HG03439 (cell line): ENCODE measurements around the gene FGR.
A peak's percentile ranks its signal among the peaks of the same experiment; 100 is the strongest.

ENCODE experiments used
- ATAC-seq: cut with Tn5 transposase; IDR thresholded peaks from one replicate; pipeline ENCODE4 v1.9.1; 2021; ENCODE audit warnings: mild to moderate bottlenecking, moderate library complexity; ENCODE audit not compliant: unreplicated experiment

Gene FGR

DNA sequence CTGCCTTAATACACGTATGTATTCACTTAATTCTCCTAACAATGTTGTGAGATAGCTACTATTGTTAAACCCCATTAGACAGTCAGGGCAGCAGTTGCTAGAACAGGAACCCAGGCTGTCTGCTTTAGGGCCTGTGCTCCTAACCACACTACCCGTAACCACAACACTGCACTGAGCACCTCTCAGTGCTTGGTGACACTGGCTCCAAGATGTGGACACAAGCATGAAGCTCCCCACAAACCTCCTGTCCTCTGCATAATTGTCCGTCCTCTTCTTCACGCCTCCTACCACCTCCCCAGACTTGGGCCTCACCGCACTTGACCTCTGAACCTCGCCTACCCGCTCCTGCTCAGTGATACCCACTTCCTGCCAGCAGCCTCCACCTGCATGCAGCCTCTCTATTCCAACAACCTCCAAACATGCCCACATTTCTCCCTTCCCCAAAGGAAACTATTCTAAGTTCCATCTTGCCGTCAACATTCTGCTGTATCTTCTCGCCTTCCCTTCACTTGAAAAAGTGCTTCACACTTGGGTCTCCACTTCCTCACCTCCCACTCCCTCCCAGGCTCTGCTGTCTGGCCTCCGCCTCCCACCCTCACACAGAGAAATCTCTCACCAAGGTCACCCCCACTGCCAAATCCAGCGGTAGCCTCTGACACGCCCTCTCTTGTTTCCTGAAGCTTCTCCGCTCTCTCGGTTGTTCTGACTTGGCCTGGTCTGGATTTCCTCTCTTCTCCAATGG, 16.5 kb downstream of the FGR start:
- no peak for ATAC-seq

DNA sequence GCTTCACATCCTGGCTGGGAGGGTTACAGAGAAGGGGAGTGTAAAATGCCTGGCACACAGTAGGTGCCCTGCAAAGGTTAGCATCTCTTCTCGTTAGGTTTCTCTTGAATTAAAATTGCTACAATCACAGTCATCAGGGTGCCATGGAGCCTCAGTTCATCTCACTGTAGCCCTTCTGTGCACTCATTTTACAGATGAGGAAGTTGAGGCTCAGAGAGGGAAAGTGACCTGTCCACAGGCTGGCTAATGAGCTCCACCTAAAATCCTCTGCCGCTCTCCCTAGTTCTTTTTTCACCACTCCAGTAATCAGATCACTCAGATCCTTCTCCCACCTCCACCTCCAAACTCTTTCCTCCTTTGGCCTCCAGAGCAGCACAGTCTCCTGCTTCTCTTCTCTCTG, 17.6 kb downstream of the FGR start:
- no peak for ATAC-seq

DNA sequence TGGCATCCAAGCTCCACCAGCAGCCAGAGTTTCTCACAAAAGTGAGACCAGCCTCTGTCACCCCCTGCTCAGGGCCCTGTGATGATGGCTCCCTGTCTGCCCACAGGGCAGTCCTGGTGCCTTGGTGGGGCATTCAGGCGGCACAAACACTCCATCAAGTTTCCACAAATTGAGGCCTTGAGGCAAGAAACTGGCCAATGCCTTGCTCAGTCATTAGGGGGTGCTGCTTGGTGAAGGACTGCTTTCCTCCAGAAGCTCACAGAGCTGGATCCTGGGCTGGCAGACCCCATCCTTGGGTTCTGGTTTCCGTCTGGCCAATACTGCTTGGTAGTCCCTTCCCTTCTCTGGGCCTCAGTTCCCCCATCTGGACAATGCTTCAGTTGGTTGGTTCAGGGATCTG, 18.5 kb downstream of the FGR start:
- no peak for ATAC-seq

DNA sequence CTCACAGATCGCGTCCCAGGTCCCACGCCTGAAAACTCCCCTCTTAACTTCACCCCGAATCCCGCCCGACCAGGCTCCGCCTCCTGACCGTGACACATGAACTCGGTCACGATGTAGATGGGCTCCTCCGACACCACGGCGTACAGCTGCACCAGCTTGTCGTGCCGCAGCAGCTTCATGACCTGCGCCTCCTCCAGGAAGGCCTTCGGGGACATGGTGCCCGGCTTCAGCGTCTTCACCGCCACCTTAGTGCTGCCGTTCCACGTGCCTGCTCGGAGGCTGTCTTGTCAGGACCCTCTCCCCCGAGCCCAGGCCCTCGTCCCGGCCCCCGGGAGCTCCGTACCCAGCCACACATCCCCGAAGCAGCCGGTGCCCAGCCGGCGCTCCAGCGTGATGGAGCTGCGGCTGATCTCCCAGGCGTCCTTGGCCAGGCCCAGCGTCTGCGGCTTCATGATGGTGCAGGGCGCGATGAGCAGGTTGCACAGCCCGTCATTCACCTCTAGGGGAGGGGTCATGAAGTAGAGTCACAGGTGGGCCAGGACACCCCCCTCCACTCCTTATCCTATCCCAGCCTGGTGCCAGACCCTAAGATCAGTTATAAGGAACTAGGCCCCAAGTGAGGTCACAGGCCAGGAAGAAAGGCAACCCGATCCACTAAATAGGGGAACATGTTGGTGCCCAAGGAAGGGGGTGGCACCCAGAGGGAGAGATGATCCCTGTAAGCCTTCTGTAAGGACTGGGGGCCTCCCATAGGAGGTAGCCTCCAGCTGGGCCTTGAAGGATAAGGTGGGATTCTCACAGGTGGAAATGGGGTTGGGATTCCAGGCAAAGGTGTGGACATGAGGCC, 19.4 kb downstream of the FGR start:
- ATAC-seq = no peak

DNA sequence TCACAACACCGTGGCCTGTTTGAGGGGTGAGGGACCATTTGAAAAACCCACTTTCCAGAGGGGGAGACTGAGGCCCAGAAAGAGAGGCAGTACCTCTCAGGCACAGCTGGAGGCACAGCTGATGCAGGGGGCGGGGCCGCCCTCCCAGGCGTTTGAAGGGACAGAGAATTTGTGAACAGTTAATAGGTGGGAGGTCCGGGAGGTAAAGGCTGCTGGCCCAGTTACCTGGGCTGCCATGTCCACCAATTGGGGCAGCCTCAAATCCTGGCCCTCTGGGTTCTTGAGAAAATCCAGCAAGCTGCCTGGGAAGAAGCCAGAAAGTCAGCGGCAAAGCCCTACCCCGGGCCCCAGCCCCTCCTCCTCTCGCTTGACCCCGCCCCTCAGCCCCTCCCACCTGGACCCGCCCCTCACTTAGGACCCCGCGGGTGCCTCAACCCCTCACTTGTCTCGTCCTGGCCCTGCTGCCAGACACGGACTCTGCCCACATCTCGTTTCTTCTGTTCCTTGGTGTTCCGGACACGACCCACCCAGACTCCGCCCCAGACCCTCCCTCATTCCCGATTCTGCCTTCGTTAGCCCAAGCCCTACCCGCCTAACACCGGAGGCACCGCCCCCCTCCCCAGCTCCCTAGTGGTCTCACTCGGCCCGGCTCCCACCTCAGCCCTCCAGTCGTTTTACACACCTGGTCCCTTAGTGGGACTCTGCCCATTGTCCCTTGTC, 20.2 kb downstream of the FGR start:
- no peak for ATAC-seq

DNA sequence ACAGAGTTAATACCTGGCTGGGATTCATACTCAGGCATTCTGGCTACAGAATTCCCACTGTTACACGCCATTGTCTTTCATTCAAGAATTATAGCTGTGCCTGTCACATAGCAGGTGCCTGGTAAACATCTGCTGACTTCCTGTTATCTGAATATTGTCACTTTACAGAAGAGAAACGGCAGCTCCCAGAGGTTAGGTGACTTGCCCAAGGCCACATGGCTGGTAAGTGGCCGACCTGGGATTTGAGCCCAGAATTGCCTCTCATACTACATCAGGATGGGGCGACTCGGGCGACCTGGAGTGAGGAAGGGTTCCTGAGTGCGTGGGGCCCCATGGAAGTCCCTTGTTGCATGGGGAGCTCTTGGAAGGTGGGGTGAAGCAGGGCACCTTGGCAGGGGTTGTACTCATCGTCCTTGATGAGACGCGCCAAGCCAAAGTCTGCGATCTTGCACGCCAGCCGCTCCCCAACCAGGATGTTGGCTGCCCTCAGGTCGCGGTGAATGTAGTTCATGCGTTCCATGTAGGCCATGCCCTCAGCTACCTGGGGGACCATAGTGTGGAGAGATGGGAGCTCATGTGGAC, 20.9 kb downstream of the FGR start:
- ATAC-seq = no peak

DNA sequence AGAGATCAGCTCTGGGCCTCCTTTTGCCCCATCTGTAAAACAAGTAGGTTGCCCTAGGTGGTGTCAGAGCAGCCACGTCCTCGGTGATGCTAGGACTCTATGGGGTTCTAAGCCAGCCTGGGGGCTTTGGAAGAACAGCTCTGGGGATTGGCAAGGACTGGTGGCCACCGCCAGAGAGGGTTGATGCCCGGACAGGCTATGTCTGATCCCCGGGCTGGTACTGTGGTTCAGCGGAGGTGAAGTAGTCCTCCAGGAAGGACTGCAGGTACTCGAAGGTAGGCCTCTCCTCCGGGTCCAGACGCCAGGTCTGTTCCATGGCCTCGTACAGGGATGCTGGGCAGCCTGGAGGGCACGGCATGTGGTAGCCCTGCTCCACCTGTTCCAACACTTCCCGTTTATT, 22.3 kb downstream of the FGR start:
- ATAC-seq = no peak

DNA sequence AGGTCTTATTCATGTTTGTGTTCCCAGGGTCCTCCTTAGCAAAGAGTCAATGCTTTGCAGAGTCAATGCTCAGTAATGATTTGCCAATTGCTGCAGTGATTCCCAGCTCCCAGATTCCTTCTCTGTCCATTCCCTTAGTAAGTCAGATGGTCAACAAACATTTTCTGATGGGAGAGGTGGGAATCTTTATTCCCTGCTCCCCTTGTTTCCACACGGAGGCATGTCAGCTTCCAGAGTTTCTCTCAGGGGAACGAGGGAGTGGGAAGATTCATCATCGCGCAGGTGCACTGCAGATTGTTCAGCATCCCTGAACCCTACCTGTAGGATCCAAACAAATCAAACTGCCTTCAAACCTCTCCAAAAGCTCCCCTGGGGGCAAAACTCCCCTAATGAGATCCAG, 23.5 kb downstream of the FGR start:
- no peak for ATAC-seq

DNA sequence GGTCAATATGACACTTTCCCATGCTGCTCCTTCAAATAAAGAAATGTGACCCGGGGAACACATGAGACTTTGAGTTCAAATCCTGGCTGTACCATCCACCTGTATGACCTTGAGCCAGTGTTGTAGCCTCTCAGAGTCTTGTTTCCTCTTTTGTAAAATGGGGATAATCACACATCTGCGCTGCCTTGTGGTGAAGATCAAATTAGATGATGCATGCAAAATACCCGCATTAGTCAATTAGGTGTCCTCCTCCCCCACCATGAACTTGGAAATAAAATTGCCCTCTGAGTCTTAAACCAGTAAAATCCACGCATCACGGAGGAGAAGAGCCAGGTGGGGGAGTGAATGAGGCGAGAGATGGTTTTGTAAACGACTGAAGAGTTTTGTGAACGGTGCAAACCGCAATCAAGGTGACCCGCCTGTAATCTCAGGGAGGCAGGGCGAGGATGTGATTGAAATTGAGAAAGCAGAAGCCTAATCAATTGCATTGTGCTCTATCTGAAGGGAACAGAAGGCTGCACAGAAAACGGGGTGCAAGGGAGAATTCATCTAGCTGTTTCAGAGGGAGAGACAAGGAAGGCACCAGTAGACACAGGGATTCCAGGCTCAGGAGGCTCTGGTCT, 25.3 kb downstream of the FGR start:
- no peak for ATAC-seq

DNA sequence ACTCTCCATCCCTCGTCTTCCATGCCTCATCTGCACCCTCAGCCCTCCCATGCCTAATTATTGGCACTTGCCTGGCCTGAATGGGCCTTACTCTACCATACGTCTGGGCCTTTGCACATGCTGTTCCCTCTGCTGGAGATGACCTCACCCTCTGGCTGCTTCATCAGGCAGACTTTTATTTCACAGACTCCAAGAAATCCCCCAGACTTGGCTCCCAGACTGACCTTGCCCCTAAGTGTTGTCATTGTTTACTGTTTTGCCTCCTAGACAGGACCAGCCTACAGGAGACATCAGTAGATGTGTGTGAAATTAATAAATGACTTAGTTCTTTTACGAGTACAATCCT, 25.8 kb downstream of the FGR start:
- no peak for ATAC-seq

DNA sequence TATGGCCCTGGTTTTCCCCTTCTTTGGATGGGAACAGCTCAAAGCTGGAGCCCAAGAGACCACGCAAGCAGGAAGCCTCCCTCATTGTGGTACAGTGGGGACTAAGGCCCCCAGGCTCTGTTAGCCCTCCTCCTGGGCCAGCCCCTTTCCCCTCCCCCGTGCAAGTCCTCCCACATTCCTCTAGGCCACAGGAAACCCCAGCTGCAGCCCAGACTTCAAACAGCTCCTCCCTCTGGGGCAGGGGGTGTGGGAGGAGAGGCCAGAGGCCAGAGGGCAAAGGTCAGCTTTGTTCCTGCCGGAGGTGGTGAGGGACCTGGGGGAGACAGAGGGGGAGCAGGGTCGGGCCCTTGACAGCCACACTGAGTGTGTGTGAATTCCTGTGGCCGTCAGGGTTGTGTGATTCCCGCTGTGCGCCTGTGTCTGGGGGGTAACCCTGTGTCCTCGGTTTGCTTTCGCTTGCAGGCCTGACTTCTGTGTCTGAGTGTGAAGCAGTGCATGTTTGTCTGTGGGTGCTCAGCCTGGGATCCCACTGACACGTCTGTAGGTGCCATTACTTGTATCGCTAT, 27.7 kb downstream of the FGR start:
- no peak for ATAC-seq

DNA sequence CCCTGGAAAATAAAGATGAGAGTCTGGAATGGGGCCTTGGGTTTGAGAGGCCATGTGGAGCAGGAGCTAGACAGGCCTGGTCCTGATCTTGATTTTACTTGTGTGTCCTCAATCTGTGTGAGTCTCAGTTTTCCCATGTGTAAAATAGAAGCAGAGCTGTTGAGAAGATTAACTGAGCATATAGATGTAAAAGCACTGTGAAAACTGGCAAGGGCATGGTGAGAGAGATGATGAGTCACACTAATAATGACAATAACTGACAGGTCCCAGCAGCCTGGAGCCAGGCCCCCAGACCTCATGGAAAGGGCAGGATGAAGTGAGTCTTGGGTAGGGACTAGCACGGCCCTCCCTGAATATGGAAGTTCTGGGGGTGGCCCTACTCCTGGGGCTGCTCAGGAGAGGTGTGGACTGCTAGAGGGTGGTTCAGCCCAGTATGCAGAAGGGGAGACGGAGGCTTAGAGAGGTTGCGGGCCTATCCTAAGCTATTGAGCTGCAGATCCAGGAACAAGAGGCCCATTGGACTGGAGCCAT, 28.2 kb downstream of the FGR start:
- ATAC-seq = no peak

DNA sequence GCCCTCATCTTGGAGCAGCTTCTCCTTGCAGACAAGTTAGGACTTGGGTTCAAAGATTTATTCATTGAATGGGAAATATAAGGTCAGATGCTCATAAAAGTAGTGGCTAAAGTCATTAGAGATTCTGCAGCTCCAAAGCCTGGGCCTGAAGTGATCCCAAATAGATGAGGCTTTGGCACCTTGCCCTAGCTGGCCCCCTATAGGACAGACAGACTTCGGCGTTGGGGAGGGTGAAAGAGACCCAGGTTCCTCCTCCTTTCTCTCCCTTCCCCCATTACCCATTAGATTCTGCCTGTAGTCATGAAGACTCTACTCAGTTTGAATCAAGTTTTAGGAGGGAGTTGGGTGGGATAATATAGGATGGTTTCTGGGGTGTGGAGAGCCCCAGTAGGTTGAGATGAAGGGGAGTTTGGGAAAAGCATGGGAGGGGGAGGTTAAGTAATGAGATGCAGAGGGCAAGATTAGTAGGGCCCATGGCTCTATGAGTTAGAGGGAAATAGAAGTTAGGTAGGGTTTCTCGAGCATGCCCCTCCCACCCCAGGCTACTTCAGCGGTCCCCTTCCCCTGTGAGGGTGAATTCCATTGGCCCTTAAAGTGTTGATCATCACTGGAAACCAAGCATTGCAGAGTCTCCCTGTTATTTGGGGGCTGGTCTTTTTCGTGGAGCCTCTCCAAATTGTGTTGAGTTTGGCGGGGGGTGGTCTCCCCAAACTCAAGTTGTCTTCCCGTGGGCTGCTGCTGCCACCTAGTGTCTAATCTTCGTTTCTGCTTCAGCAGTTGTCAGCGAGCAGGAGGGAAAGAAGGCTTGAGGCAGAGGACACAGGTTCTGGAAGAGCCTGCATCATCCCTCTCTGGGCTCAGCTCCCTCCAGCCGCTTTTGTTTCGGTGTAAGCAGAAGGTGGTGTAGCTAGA, 28.9 kb downstream of the FGR start:
- ATAC-seq = no peak

DNA sequence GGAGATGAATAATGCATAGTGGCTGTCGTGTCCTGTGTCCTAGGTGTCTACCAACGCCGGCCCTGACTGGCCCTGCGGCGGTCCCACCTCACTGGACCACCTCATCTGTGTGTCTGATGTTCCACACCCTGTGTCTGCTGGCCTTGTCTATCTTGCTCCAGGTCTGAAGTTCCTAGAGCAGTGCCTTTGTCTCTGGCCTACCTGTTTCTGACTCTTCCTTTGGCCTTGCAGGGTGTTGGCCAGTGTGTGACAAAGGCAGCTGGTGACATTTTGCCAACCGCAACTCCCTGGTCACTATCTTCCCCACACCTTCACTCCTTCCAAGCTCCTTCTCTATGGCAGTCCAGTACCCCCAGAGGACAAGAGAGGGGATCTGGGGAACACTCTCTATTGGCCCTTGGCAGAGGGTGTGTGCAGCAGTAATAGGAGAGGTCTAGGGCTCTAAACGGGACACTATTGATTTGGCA, 29.7 kb downstream of the FGR start:
- ATAC-seq = no peak

DNA sequence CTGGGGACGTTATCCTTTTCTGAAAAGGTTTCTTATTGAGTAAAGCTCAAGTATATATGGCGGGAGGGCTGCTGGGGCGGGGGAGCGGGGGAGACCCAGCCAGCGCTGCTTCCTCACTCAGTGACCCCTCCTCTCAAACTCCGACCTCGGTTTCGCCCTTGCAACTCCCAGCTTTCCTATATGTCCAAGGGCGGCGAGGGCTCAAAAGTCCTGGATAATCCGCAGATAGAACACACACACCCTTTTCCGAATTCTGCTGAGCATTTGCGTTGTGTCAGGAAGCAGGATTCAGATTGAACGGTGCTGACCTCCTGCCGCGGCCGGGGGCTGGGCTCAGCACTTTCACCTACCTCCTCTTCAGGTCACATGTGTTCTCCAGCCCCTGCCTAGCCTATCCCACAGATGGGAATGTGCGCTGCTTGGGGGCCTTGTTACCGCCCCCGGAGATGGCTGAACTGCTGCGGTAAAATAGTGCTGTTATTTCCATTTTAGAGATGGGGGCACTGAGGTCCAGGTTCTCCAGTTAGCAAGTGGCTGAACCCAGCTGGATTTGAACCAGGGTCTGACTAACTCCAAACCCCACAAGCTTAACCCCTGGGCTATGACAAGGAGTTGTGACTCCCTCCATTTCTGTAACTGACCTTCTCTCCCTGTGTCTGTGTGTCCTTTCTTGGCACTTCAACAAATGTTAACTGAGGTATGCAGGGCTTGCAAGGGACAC, 30.2 kb downstream of the FGR start:
- ATAC-seq = no peak

DNA sequence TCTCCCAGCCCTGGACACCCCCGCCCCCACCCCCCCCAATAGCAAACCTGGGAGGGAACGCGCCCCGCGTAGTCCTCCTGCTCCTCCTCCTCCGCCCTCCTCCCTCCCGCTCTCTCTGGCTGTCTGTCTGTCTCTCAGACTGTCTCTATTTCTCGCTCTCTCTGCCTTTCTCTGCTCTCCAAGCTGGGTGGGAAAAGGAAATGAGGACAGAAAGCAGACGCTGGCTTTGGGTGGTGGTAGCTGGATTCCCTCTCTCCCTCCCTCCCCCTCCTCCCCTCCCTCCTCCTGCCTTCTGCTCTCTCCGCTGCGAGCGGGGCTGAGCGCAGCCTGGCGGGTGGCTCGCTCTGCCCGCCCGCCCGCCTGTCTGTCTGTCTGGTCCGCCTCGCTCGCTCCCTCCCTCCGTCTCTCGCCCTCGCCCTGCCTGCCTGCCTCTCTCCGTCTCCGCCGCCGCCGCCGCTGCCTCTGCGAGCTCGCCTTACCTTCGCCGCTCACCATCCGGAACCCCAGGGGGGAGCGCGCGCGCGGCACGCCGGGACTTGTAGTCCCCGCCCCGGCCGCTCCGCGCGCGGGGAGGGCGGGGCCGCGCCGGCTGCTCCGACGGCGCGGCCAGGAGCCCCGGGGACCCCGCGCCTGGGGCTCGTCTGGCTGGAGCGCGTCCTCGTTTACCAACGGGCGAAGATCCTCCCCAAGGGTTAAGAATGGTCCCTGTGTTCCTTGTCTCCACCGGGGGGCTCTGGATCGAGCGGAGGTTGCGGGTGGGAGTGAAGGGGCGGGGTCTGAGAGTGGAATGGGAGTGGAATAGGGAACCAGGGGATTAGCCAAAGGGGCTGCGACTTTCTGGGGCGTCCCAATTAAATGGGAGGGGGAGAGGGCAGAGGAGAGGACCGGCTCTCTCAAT, 31.1 kb downstream of the FGR start, which contains the start of gene AHDC1:
Gene AHDC1 (minus strand): TSS at position 464 of the 898 bp plus-strand sequence. CDS start 52,029 bp downstream, outside the sequence.
- peak; percentile 46 for ATAC-seq

DNA sequence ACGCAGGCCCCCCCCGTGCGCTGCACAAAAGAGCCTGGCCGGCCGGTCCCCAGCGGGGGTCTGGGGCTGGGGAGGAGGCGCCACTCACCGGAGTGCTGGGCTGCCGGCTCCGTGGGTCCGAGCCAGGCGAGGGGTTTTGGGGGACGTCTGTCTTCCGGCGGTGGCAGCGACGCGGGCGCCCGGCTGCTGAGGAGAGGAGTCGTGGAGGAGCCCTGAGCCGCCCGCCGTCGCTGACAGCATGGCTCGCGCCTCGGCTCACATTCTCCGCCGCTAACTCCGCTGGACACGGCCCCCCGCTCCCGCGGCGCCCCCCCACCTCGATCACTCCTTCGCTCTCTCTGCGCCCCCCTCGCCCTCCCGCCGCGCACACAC, 31.7 kb downstream of the FGR start:
- ATAC-seq = no peak
